Measurements from ENCODE around the gene ACSL1.

ACSL1 gene

GRCh38 chr4:184728858-184729257, 96.9 kb downstream of the ACSL1 start:
- H3K4me3 ChIP-seq = no peak overlapping the region
- DNase-seq (ENCODE audit: low spot score) = no peak
- H3K27ac ChIP-seq = no peak overlapping the region
- no peak for TF ChIP-seq CTCF (IDR thresholded peaks at IDR 0.05)

DNA sequence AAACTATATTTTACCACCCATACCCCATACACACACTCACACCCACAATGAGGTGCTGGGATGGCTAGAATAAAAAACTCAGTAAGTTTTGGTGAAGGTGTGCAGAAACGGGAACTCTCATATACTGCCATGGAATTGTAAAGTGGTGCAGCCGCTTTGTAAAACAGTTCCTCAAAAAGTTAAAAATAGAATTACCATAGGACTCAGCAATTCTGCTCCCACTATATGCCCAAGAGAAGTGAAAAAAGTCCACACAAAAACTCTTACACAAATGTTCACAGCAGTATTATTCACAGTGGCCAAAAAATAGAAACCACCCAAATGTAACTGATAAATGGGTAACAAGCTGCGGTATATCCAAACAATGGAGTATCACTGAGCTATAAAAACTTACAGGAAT, 98.3 kb downstream of the ACSL1 start:
- TF ChIP-seq CTCF (IDR thresholded peaks at IDR 0.05) = no peak
- H3K4me3 ChIP-seq = no peak overlapping the region
- DNase-seq (ENCODE audit: low spot score) = no peak
- no peak overlapping the region for H3K27ac ChIP-seq

DNA sequence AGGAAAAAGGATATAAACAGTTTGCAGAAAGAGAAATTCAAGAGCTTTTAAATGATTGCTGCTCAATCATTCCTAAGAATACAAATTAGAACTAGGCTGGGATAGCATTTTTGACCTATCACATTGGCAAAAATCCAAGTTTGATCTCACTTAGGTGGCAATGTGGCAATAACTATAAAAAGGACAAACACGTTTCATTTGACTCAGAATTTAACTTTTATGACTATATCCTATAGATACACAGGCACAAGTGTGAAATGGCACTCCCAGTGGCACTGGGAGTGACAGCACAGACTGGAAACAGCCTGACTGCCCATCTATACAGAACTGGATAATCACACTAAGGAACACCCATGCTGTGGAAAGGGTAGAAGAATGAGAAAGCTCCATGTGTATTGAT, 103.0 kb downstream of the ACSL1 start:
- no peak overlapping the region for H3K27ac ChIP-seq
- no peak for TF ChIP-seq CTCF (IDR thresholded peaks at IDR 0.05)
- no peak overlapping the region for H3K4me3 ChIP-seq
- no peak for DNase-seq (ENCODE audit: low spot score)

- Histone ChIP-seq H3K27ac (no peak overlapping the region), H3K4me3 (no peak overlapping the region)
- no peak for TF ChIP-seq CTCF (IDR thresholded peaks at IDR 0.05)
- no peak for DNase-seq (ENCODE audit: low spot score)
Observed at GRCh38 chr4:184721254-184721653, 104.5 kb downstream of the ACSL1 start.

DNA sequence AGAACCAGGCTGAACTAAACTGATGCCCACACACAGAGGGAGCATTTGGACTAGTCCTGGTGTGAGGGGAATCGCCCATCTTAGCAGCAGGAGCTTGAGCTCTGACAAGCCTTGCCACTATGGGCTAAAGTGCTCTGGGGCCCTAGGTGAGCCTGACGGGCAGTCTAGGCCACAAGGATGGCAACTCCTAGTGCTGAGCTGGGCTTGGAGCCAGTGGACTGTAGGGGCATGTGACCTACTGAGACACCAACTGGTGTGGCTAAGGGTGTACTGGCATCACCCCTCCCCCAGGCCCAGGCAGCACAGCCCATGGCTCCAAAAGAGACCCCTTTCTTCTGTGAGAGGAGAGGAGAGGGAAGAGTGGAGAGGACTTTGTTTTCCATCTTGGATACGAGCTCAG, 106.4 kb downstream of the ACSL1 start:
- Histone ChIP-seq H3K27ac (no peak overlapping the region), H3K4me3 (no peak overlapping the region)
- no peak for DNase-seq (ENCODE audit: low spot score)
- TF ChIP-seq CTCF (IDR thresholded peaks at IDR 0.05) = no peak

DNA sequence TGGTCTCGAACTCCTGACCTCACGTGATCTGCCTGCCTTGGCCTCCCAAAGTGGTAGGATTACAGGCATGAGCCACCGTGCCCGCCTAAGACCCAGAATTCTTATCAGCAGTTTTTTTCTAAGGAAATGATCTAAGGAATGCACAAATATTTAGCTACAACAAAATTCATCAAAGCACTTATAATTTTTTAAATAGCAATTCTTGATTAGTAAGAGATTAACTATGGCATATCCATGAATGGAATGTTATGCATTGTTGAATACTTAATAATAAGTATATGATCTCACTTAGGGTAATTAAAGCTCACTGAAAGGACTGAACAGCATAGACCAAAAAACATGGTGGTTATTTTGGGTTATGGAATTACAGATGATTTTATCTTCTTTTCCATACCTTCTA, 110.2 kb downstream of the ACSL1 start:
- H3K4me3 ChIP-seq = no peak overlapping the region
- TF ChIP-seq CTCF (IDR thresholded peaks at IDR 0.05) = no peak
- no peak overlapping the region for H3K27ac ChIP-seq
- no peak for DNase-seq (ENCODE audit: low spot score)

DNA sequence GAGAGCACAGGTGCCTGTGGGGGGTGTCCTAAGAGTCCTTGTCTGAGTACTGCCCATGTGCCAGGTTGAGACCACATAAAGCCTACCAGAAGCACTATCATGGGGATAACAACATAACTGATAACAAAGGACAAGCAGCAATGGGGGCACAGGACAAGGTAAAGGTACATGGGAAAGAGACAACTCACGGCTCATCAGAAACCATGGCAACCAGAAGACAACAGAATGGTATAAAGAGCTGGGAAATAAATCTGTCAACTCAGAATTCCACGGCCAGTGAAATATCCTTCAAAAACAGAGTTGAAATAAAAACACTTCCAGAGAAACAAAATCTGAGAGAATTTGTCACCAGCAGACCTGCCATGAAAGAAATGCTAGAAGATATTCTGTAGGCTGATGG, 111.9 kb downstream of the ACSL1 start:
- Histone ChIP-seq H3K27ac (no peak overlapping the region), H3K4me3 (no peak overlapping the region)
- no peak for TF ChIP-seq CTCF (IDR thresholded peaks at IDR 0.05)
- DNase-seq (ENCODE audit: low spot score) = no peak
